Calu3 (cell line): ENCODE data around the gene TFAM. TPM values are rescaled to one million over a fixed set of nuclear protein-coding genes. Genes with fewer than 3 reads are reported as not detected.

Experiments used
- BruUV-seq: library from RNA; stranded (reverse); fragments of 400-500 nt; replicated peaks from 2 replicates; lab custom pipeline; 2021; lab: Mats Ljungman, UMichigan
- CTCF ChIA-PET: fragments of 300-600 bp; sonication (Branson Sonifier 250); formaldehyde crosslinking; loops from one replicate; lab custom pipeline; 2022; ENCODE audit warnings: antibody characterized with exemption; lab: Charles Lee
- DNase-seq: peaks from one replicate; pipeline ENCODE4 v3.0.0; 2022
- H3K27ac Mint-ChIP-seq: one replicate; pipeline ENCODE4 v1.8.0; 2022; ENCODE audit warnings: mixed read lengths; ENCODE audit not compliant: unreplicated experiment
- H3K27me3 Mint-ChIP-seq: one replicate; pipeline ENCODE4 v1.8.0; 2022; ENCODE audit warnings: mixed read lengths; ENCODE audit not compliant: unreplicated experiment
- H3K36me3 Mint-ChIP-seq: one replicate; pipeline ENCODE4 v1.8.0; 2022; ENCODE audit warnings: mild to moderate bottlenecking, moderate library complexity, mixed read lengths; ENCODE audit not compliant: insufficient read depth, unreplicated experiment
- H3K4me1 Mint-ChIP-seq: one replicate; pipeline ENCODE4 v1.8.0; 2022; ENCODE audit warnings: mild to moderate bottlenecking, low read depth, mixed read lengths; ENCODE audit not compliant: unreplicated experiment
- H3K4me3 Mint-ChIP-seq: one replicate; pipeline ENCODE4 v1.8.0; 2022; ENCODE audit warnings: mild to moderate bottlenecking, low read depth, moderate library complexity, mixed read lengths; ENCODE audit not compliant: unreplicated experiment
- H3K9me3 Mint-ChIP-seq: one replicate; pipeline ENCODE4 v1.8.0; 2022; ENCODE audit warnings: low read depth, mixed read lengths; ENCODE audit not compliant: unreplicated experiment
- intact Hi-C: fragments of 100-400 bp; cut with micrococcal nuclease; formaldehyde crosslinking; loops from one replicate; pipeline ENCODE4 v1.10.0; 2022; ENCODE audit not compliant: unreplicated experiment
- total RNA-seq: library from RNA; stranded (reverse); gene quantifications from 2 replicates; pipeline ENCODE4 v1.2.3, GENCODE V29; 2022
- TF ChIP-seq, protein P1 (sequence below): fragments of 200-600 bp; IDR thresholded peaks from one replicate; pipeline ENCODE4 v1.8.0; 2022; ENCODE audit warnings: antibody characterized with exemption; ENCODE audit not compliant: unreplicated experiment

Gene TFAM
- total RNA-seq, 1 experiment from 2014 or later = 94.3 TPM

DNA sequence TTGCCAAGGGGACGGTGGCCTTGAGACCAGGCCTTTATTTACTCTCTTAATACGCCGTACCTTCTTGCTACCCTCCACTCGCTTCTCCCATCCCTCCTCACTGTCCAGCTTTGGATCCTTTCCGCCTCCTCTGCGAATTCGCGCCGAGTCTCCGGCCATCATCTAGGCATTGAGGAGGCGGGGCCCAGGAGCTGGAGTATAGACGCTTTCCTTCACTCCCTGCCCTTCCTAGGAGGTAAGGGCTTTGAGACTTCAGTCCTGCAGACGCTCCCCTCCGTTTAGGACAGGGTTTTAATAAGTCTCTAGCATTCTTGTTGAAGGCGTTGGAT lies 538 bp downstream of the TFAM start:
- intact Hi-C loops = loop anchor here (1.0 to 2.0 kb wide), 2 partner anchors 86 to 209 kb away; no protein-coding TSS in a partner anchor
- no TSS peak for BruUV-seq
- TF ChIP-seq, protein P1, sequence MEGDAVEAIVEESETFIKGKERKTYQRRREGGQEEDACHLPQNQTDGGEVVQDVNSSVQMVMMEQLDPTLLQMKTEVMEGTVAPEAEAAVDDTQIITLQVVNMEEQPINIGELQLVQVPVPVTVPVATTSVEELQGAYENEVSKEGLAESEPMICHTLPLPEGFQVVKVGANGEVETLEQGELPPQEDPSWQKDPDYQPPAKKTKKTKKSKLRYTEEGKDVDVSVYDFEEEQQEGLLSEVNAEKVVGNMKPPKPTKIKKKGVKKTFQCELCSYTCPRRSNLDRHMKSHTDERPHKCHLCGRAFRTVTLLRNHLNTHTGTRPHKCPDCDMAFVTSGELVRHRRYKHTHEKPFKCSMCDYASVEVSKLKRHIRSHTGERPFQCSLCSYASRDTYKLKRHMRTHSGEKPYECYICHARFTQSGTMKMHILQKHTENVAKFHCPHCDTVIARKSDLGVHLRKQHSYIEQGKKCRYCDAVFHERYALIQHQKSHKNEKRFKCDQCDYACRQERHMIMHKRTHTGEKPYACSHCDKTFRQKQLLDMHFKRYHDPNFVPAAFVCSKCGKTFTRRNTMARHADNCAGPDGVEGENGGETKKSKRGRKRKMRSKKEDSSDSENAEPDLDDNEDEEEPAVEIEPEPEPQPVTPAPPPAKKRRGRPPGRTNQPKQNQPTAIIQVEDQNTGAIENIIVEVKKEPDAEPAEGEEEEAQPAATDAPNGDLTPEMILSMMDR = no peak
- Mint-ChIP-seq H3K36me3 (peaks cover 52% of the 10 kb centered on the region), H3K9me3 (no peaks in the 10 kb centered on the region), H3K27me3 (no peaks in the 10 kb centered on the region), H3K4me1 (peaks cover 21% of the 10 kb centered on the region), H3K27ac (peak overlapping the region; percentile 71), H3K4me3 (peak overlapping the region; percentile 94)
- DNase-seq = peak; percentile 45
- CTCF ChIA-PET = interaction anchor here (1.0 to 1.7 kb wide), 4 partner anchors 12 to 206 kb away, joined by 5 to 6 read pairs (median 5); partner anchors contain the start of gene CISD1

DNA sequence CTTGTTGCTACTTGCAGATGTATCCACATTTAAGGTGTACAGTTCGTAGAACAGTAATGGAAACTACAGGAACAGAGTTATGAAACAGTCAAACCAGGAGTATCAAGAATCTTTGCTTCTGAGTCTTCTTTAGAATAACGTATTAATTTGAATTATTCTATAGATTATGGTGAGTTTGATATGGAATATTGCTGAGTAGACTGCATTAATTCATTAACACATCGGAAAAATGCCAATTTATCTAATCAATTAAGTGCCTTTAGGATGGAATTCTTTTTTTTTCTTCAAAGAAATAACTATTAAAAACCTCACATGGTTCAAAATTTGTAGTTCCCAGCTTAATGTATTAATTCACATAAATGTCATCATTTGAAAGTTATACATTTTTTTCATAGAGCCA lies 3.8 kb downstream of the TFAM start:
- TF ChIP-seq, protein P1 = no peak
- Mint-ChIP-seq H3K4me1 (peaks cover 21% of the 10 kb centered on the region), H3K4me3 (no peak overlapping the region), H3K27me3 (no peaks in the 10 kb centered on the region), H3K27ac (no peak overlapping the region), H3K9me3 (no peaks in the 10 kb centered on the region), H3K36me3 (peaks cover 69% of the 10 kb centered on the region)
- CTCF ChIA-PET = no interaction called here
- no peak for DNase-seq
- intact Hi-C loops = no loop called here
- BruUV-seq = no TSS peak

DNA sequence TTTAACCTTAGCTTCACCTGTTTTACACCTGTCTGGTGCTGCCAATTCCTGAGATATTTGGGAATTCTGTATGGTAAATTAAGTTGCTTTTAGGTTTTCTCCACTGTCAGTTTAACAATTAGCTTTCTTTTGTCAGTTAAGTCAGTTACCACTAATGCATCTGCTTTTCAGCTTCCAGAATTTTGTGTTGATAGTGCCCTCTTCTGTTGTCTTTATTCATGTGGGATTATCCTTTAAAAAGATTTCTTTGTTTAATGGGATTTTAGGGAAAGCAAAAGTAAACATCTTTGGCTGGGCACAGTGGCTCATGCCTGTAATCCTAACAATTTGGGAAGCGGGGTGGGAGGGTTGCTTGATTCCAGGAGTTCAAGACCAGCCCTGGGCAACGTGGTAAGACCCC lies 8.1 kb downstream of the TFAM start:
- no TSS peak for BruUV-seq
- CTCF ChIA-PET = no interaction called here
- H3K4me1 Mint-ChIP-seq = peaks cover 9% of the 10 kb centered on the region
- TF ChIP-seq, protein P1 = no peak
- H3K27me3 Mint-ChIP-seq = no peaks in the 10 kb centered on the region
- intact Hi-C loops = no loop called here
- H3K27ac Mint-ChIP-seq = no peak overlapping the region
- no peaks in the 10 kb centered on the region for H3K9me3 Mint-ChIP-seq
- H3K36me3 Mint-ChIP-seq = peaks cover 39% of the 10 kb centered on the region
- no peak for DNase-seq
- H3K4me3 Mint-ChIP-seq = no peak overlapping the region

DNA sequence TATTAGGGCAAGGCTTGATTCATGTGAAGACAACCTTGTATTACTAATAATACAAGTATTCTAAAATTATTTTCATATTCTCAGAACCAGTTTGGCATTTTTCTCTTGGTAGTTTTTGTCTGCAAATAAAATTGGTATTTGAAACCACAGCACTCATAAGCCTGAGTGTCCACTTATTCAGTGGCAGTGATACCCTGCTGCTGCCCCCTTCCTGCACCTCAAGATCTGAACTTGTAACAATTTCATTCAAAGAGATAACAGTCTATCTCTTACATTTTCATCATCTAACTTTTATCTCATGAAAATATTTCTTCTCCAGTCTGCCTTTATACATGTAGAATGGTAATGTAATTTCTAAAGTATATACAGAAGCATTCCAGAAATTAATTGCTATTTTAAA lies 9.3 kb downstream of the TFAM start:
- no TSS peak for BruUV-seq
- H3K27ac Mint-ChIP-seq = no peak overlapping the region
- CTCF ChIA-PET = no interaction called here
- no peaks in the 10 kb centered on the region for H3K9me3 Mint-ChIP-seq
- TF ChIP-seq, protein P1 = no peak
- H3K27me3 Mint-ChIP-seq = no peaks in the 10 kb centered on the region
- H3K4me1 Mint-ChIP-seq = peaks cover 4% of the 10 kb centered on the region
- intact Hi-C loops = no loop called here
- peaks cover 33% of the 10 kb centered on the region for H3K36me3 Mint-ChIP-seq
- DNase-seq = no peak
- no peak overlapping the region for H3K4me3 Mint-ChIP-seq
